A673 (cell line): ENCODE measurements around the gene PARP16. TPM values are rescaled to one million over a fixed set of nuclear protein-coding genes. Genes with fewer than 3 reads are reported as not detected.

Source experiments
- BruUV-seq: library from RNA; stranded (reverse); fragments of 400-500 nt; replicated peaks from 2 replicates; lab custom pipeline; 2021; lab: Mats Ljungman, UMichigan
- CTCF ChIA-PET: fragments of 300-600 bp; sonication (Branson Sonifier 250); formaldehyde crosslinking; loops from one replicate; lab custom pipeline; 2022; ENCODE audit warnings: antibody characterized with exemption; lab: Charles Lee
- POLR2A ChIA-PET: fragments of 300-600 bp; sonication (Branson Sonifier 250); formaldehyde crosslinking; loops from one replicate; lab custom pipeline; 2022; ENCODE audit warnings: antibody characterized with exemption; ENCODE audit not compliant: low non-redundant PET; lab: Charles Lee
- DNase-seq: peaks from one replicate; pipeline ENCODE4 v3.0.0-alpha.2; 2015; ENCODE audit warnings: low spot score
- H3K27ac ChIP-seq: fragments of 200-600 bp; sonication (generic); 2 replicates; pipeline ENCODE4 v1.5.1; 2016; ENCODE audit warnings: mixed run types, low read depth, mild to moderate bottlenecking, mixed read lengths, antibody characterized with exemption, low read length; ENCODE audit not compliant: poor library complexity, severe bottlenecking
- H3K27me3 ChIP-seq: fragments of 200-600 bp; sonication (generic); replicated peaks from 2 replicates; pipeline ENCODE4 v1.6.1; 2017; ENCODE audit warnings: mixed run types, low read depth, mild to moderate bottlenecking, mixed read lengths, antibody characterized with exemption, low read length; ENCODE audit not compliant: insufficient read depth, poor library complexity
- H3K36me3 ChIP-seq: fragments of 200-600 bp; sonication (generic); 2 replicates; pipeline ENCODE4 v1.6.1; 2016; ENCODE audit warnings: mixed run types, mild to moderate bottlenecking, mixed read lengths, antibody characterized with exemption, low read length; ENCODE audit not compliant: insufficient read depth, poor library complexity, severe bottlenecking
- H3K4me1 ChIP-seq: fragments of 200-600 bp; sonication (generic); 2 replicates; pipeline ENCODE4 v1.6.1; 2017; ENCODE audit warnings: mixed run types, mild to moderate bottlenecking, mixed read lengths, antibody characterized with exemption, low read length; ENCODE audit not compliant: insufficient read depth, poor library complexity, severe bottlenecking
- H3K4me3 ChIP-seq: fragments of 200-600 bp; sonication (generic); 2 replicates; pipeline ENCODE4 v1.5.1; 2016; ENCODE audit warnings: low read depth, mixed run types, mild to moderate bottlenecking, mixed read lengths, low read length; ENCODE audit not compliant: poor library complexity, severe bottlenecking
- H3K9me3 ChIP-seq: fragments of 200-600 bp; sonication (generic); 2 replicates; pipeline ENCODE4 v1.6.1; 2016; ENCODE audit warnings: mixed run types, low read depth, mild to moderate bottlenecking, mixed read lengths, antibody characterized with exemption, low read length; ENCODE audit not compliant: poor library complexity, severe bottlenecking
- CTCF ChIP-seq: fragments of 300-800, 200-600 bp; sonication (generic); conservative IDR thresholded peaks from 2 replicates; pipeline ENCODE4 v1.5.1; 2017; ENCODE audit warnings: low read depth, mild to moderate bottlenecking, antibody characterized with exemption, low read length, moderate library complexity, mixed read lengths
- EZH2 ChIP-seq: fragments of 200-600 bp; sonication (generic); IDR thresholded peaks from 2 replicates; pipeline ENCODE4 v1.6.1; 2017; ENCODE audit warnings: borderline replicate concordance, low read depth, mild to moderate bottlenecking, mixed read lengths, antibody characterized with exemption, low read length; ENCODE audit not compliant: poor library complexity, severe bottlenecking
- intact Hi-C: fragments of 100-400 bp; cut with micrococcal nuclease; formaldehyde crosslinking; loops from one replicate; pipeline ENCODE4 v1.10.0; 2022; ENCODE audit not compliant: unreplicated experiment
- total RNA-seq: library from RNA; stranded (reverse); gene quantifications from 2 replicates; pipeline ENCODE4 v1.2.3, GENCODE V29; 2021

PARP16 gene
- total RNA-seq, 1 experiment from 2014 or later: 5.7 TPM

GRCh38 chr15:65333856-65334255 lies 47.2 kb upstream of the PARP16 start:
- Histone ChIP-seq H3K4me3 (no peak overlapping the region), H3K4me1 (peaks cover 20% of the 10 kb centered on the region), H3K27ac (no peak overlapping the region), H3K27me3 (no peaks in the 10 kb centered on the region), H3K36me3 (no peaks in the 10 kb centered on the region), H3K9me3 (no peaks in the 10 kb centered on the region)
- TF ChIP-seq EZH2 (no peak), CTCF (no peak)
- no TSS peak for BruUV-seq
- ChIA-PET POLR2A (no interaction called here), CTCF (interaction anchor here (0.6 kb wide), 1 partner anchor 60 kb away, joined by 6 read pairs; no protein-coding TSS in a partner anchor)
- DNase-seq: no peak
- intact Hi-C loops: no loop called here

GRCh38 chr15:65333148-65333820 lies 46.6 kb upstream of the PARP16 start:
- Histone ChIP-seq H3K27ac (no peak overlapping the region), H3K27me3 (no peaks in the 10 kb centered on the region), H3K9me3 (no peaks in the 10 kb centered on the region), H3K36me3 (no peaks in the 10 kb centered on the region), H3K4me1 (peaks cover 20% of the 10 kb centered on the region), H3K4me3 (no peak overlapping the region)
- no peak for DNase-seq
- intact Hi-C loops: no loop called here
- BruUV-seq: no TSS peak
- ChIA-PET CTCF (no interaction called here), POLR2A (no interaction called here)
- no peak for TF ChIP-seq EZH2
- no peak for TF ChIP-seq CTCF

- TF ChIP-seq CTCF (no peak), EZH2 (no peak)
- Histone ChIP-seq H3K4me1 (peaks cover 14% of the 10 kb centered on the region), H3K4me3 (no peak overlapping the region), H3K36me3 (no peaks in the 10 kb centered on the region), H3K27ac (no peak overlapping the region), H3K27me3 (no peaks in the 10 kb centered on the region), H3K9me3 (no peaks in the 10 kb centered on the region)
- ChIA-PET CTCF (no interaction called here), POLR2A (no interaction called here)
- BruUV-seq: no TSS peak
- intact Hi-C loops: no loop called here
- DNase-seq: no peak
These were observed 45.9 kb upstream of the PARP16 start for GRCh38 chr15:65332391-65333147.
